IMR-90 (cell line): ENCODE measurements around the gene PRDM2.

Experiments
- BHLHE40 ChIP-seq: fragments of 150-350 bp; IDR thresholded peaks from 2 replicates; pipeline ENCODE4 v1.6.1; 2016; ENCODE audit warnings: mild to moderate bottlenecking, low read depth, low read length
- CEBPB ChIP-seq: IDR thresholded peaks from 2 replicates; pipeline ENCODE4 v1.6.1; 2012; ENCODE audit warnings: low read depth, low read length, improper control_type of control experiment
- CTCF ChIP-seq: conservative IDR thresholded peaks from 2 replicates; pipeline ENCODE4 v1.5.1; 2012; ENCODE audit warnings: mild to moderate bottlenecking, low read depth, low read length, improper control_type of control experiment
- ELK1 ChIP-seq: fragments of 150-350 bp; IDR thresholded peaks from 2 replicates; pipeline ENCODE4 v1.6.1; 2016; ENCODE audit warnings: low read depth, mild to moderate bottlenecking, low read length, moderate library complexity, borderline replicate concordance
- FOS ChIP-seq: fragments of 150-350 bp; IDR thresholded peaks from 2 replicates; pipeline ENCODE4 v1.6.1; 2016; ENCODE audit warnings: low read depth, low read length
- MAFK ChIP-seq: IDR thresholded peaks from 2 replicates; pipeline ENCODE4 v1.6.1; 2012; ENCODE audit warnings: low read depth, low read length, improper control_type of control experiment
- MAZ ChIP-seq: IDR thresholded peaks from 2 replicates; pipeline ENCODE4 v1.6.1; 2012; ENCODE audit warnings: low read depth, mild to moderate bottlenecking, low read length, improper control_type of control experiment, moderate library complexity, borderline replicate concordance
- MXI1 ChIP-seq: IDR thresholded peaks from 2 replicates; pipeline ENCODE4 v1.6.1; 2012; ENCODE audit warnings: low read depth, mild to moderate bottlenecking, low read length, moderate library complexity, borderline replicate concordance
- POLR2A ChIP-seq: IDR thresholded peaks from 2 replicates; pipeline ENCODE4 v1.6.1; 2012; ENCODE audit warnings: mild to moderate bottlenecking, low read depth, low read length
- RCOR1 ChIP-seq: IDR thresholded peaks from 2 replicates; pipeline ENCODE4 v1.6.1; 2012; ENCODE audit warnings: mild to moderate bottlenecking, low read length, improper control_type of control experiment; ENCODE audit not compliant: insufficient replicate concordance
- RFX5 ChIP-seq: IDR thresholded peaks from 2 replicates; pipeline ENCODE4 v1.8.0; 2012; ENCODE audit warnings: low read depth, mild to moderate bottlenecking, low read length, moderate library complexity
- SMC3 ChIP-seq: fragments of 150-350 bp; IDR thresholded peaks from 2 replicates; pipeline ENCODE4 v1.6.1; 2016; ENCODE audit warnings: low read depth, mild to moderate bottlenecking, antibody characterized with exemption, low read length, moderate library complexity
- USF2 ChIP-seq: fragments of 150-350 bp; IDR thresholded peaks from 2 replicates; pipeline ENCODE4 v1.6.1; 2017; ENCODE audit warnings: mild to moderate bottlenecking, antibody characterized with exemption, low read length, low read depth

- no peak for TF ChIP-seq CTCF
- no peak for TF ChIP-seq POLR2A
- no peak for TF ChIP-seq RFX5
- no peak for TF ChIP-seq SMC3
- TF ChIP-seq MAFK: no peak
- TF ChIP-seq RCOR1: no peak
- TF ChIP-seq FOS: no peak
- TF ChIP-seq MXI1: no peak
- TF ChIP-seq ELK1: no peak
- no peak for TF ChIP-seq USF2
- no peak for TF ChIP-seq BHLHE40
- TF ChIP-seq MAZ: no peak
- TF ChIP-seq CEBPB: no peak
Observed at GRCh38 chr1:13751458-13751871, 51.5 kb downstream of the PRDM2 start.
